GM21367 (cell line): ENCODE results near the gene PRKAA2.

Experiments
- ATAC-seq: cut with Tn5 transposase; IDR thresholded peaks from one replicate; pipeline ENCODE4 v1.9.1; 2021; ENCODE audit not compliant: unreplicated experiment

Gene PRKAA2

GRCh38 chr1:56712150-56712549, 67.0 kb downstream of the PRKAA2 start:
- ATAC-seq, result no peak

- no peak for ATAC-seq
Observed at GRCh38 chr1:56713112-56713511, 68.0 kb downstream of the PRKAA2 start.

GRCh38 chr1:56715156-56715555, 70.0 kb downstream of the PRKAA2 start:
- no peak for ATAC-seq

GRCh38 chr1:56719171-56719570, 74.1 kb downstream of the PRKAA2 start:
- no peak for ATAC-seq

- ATAC-seq, result no peak
Observed at GRCh38 chr1:56726706-56727105, 81.6 kb downstream of the PRKAA2 start.

GRCh38 chr1:56728964-56729363, 83.8 kb downstream of the PRKAA2 start:
- ATAC-seq, result no peak

GRCh38 chr1:56745231-56745630, 100.1 kb downstream of the PRKAA2 start:
- no peak for ATAC-seq

- ATAC-seq, result no peak
Observed at GRCh38 chr1:56754708-56755479, 109.8 kb downstream of the PRKAA2 start.

GRCh38 chr1:56755911-56756310, 110.8 kb downstream of the PRKAA2 start:
- ATAC-seq, result no peak

- ATAC-seq, result no peak
Observed at GRCh38 chr1:56758135-56758534, 113.0 kb downstream of the PRKAA2 start.

GRCh38 chr1:56758794-56759193, 113.7 kb downstream of the PRKAA2 start:
- ATAC-seq, result no peak
